Coronary artery (tissue), 2 donors: ENCODE data around the gene IGF2.
A peak's percentile ranks its signal among the peaks of the same experiment; 100 is the strongest.

Source experiments
- DNase-seq: peaks from one replicate; pipeline ENCODE4 v3.0.0-alpha.2; 2017; ENCODE audit warnings: low spot score
- H3K27ac ChIP-seq, 2 donors: fragments of 200-600 bp; sonication (generic); one replicate each; pipeline ENCODE4 v1.5.1; 2016 to 2019
- H3K4me3 ChIP-seq: fragments of 200-600 bp; sonication (generic); 2 replicates; pipeline ENCODE4 v1.5.1; 2016; ENCODE audit warnings: mild to moderate bottlenecking, moderate library complexity
- CTCF ChIP-seq: fragments of 200-600 bp; sonication (generic); IDR thresholded peaks from one replicate; pipeline ENCODE4 v1.5.1; 2019; ENCODE audit warnings: antibody characterized with exemption

IGF2 gene

GRCh38 chr11:2096919-2097301 lies 42.3 kb downstream of the IGF2 start:
- peak overlapping the region in 1 of 2 donors; percentile 75 for H3K27ac ChIP-seq

GRCh38 chr11:2096011-2096918 lies 42.9 kb downstream of the IGF2 start:
- DNase-seq: no peak

More at GRCh38 chr11:2096919-2097301, 42.3 kb downstream of the IGF2 start:
- no peak for TF ChIP-seq CTCF
- no peak for DNase-seq
- H3K4me3 ChIP-seq: peak overlapping the region; percentile 31

GRCh38 chr11:2095542-2095941 lies 43.6 kb downstream of the IGF2 start:
- no peak overlapping the region for H3K27ac ChIP-seq
- TF ChIP-seq CTCF: no peak
- H3K4me3 ChIP-seq: no peak overlapping the region
- DNase-seq: no peak

More at GRCh38 chr11:2096011-2096918, 42.9 kb downstream of the IGF2 start:
- Histone ChIP-seq H3K4me3 (no peak overlapping the region), H3K27ac (peak overlapping the region in 1 of 2 donors; percentile 75)
- TF ChIP-seq CTCF: no peak

- DNase-seq: no peak
- Histone ChIP-seq H3K4me3 (no peak overlapping the region), H3K27ac (no peak overlapping the region)
- TF ChIP-seq CTCF: no peak
Measured at GRCh38 chr11:2095198-2095520, 44.0 kb downstream of the IGF2 start.

- DNase-seq: no peak
- Histone ChIP-seq H3K27ac (no peak overlapping the region), H3K4me3 (no peak overlapping the region)
- no peak for TF ChIP-seq CTCF
Measured at GRCh38 chr11:2094354-2095197, 44.6 kb downstream of the IGF2 start.

GRCh38 chr11:2093575-2094353 lies 45.4 kb downstream of the IGF2 start:
- TF ChIP-seq CTCF: no peak
- Histone ChIP-seq H3K4me3 (no peak overlapping the region), H3K27ac (no peak overlapping the region)
- no peak for DNase-seq
